ENCODE results near the gene TNNC1. TPM values are rescaled to one million over a fixed set of nuclear protein-coding genes. Genes with fewer than 3 reads are reported as not detected.

The TNNC1 gene
- total RNA-seq, 1 donor from 2014 or later = 12.4 TPM

GRCh38 chr3:52441091-52441771 lies 12.6 kb downstream of the TNNC1 start:
- no peaks in the 10 kb centered on the region for H3K9me3 ChIP-seq (ENCODE audit: insufficient read depth, low read depth, low read length)
- no peak for TF ChIP-seq EZH2 (IDR thresholded peaks at IDR 0.05; ENCODE audit: insufficient read depth, low read length)
- TF ChIP-seq, protein P1, sequence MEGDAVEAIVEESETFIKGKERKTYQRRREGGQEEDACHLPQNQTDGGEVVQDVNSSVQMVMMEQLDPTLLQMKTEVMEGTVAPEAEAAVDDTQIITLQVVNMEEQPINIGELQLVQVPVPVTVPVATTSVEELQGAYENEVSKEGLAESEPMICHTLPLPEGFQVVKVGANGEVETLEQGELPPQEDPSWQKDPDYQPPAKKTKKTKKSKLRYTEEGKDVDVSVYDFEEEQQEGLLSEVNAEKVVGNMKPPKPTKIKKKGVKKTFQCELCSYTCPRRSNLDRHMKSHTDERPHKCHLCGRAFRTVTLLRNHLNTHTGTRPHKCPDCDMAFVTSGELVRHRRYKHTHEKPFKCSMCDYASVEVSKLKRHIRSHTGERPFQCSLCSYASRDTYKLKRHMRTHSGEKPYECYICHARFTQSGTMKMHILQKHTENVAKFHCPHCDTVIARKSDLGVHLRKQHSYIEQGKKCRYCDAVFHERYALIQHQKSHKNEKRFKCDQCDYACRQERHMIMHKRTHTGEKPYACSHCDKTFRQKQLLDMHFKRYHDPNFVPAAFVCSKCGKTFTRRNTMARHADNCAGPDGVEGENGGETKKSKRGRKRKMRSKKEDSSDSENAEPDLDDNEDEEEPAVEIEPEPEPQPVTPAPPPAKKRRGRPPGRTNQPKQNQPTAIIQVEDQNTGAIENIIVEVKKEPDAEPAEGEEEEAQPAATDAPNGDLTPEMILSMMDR (IDR thresholded peaks at IDR 0.05; ENCODE audit: insufficient read depth, low read depth, low read length) = no peak
- H3K79me2 ChIP-seq (ENCODE audit: insufficient read depth, low read length) = no peaks in the 10 kb centered on the region
- no peak overlapping the region for H3K9ac ChIP-seq (ENCODE audit: low read length)
- Mint-ChIP-seq H3K27me3 (ENCODE audit: low read depth, unreplicated experiment) (peaks cover 19% of the 10 kb centered on the region), H3K9me3 (ENCODE audit: unreplicated experiment) (no peaks in the 10 kb centered on the region), H3K36me3 (ENCODE audit: low read depth, unreplicated experiment) (no peaks in the 10 kb centered on the region), H3K27ac (ENCODE audit: unreplicated experiment) (peak overlapping the region; percentile 47), H3K4me1 (ENCODE audit: low read depth, unreplicated experiment) (peaks cover 2% of the 10 kb centered on the region), H3K4me3 (ENCODE audit: unreplicated experiment) (no peak overlapping the region)
- no peak overlapping the region for H3K4me2 ChIP-seq (ENCODE audit: low read length)
- H3K27me3 ChIP-seq (ENCODE audit: insufficient read depth, low read length) = no peaks in the 10 kb centered on the region
- no peak overlapping the region for H3K4me3 ChIP-seq (ENCODE audit: insufficient read depth, low read depth, low read length)
- no peak overlapping the region for H2AFZ ChIP-seq (ENCODE audit: low read depth, low read length)
- FAIRE-seq = no peak
- H3K4me1 ChIP-seq (ENCODE audit: insufficient read depth, low read length) = no peaks in the 10 kb centered on the region
- H3K36me3 ChIP-seq (ENCODE audit: insufficient read depth, low read length) = no peaks in the 10 kb centered on the region
- H4K20me1 ChIP-seq (ENCODE audit: insufficient read depth, low read length) = no peaks in the 10 kb centered on the region
- no peak for DNase-seq (ENCODE audit: low read depth)
- H3K27ac ChIP-seq (ENCODE audit: low read depth, low read length) = no peak overlapping the region

DNA sequence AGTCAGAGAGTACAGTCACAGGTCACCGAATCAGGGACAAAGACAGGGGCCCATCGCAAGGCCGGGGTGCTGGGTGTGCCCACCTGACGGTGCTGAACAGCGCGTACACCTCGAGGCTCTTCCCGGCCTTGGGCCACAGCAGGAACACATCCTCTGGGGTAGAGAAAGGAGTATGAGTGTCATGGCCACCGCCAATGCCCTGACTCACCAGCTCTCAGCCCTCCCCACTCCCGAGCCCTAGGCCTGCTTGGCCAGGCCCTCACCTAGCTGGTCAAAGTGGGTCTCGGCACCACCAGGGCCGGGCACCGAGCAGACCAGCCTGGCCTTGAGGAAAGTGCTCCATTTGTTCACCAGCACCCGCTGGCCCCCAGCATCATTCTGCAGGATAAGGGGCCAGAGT lies 13.2 kb downstream of the TNNC1 start:
- no peak overlapping the region for H3K4me3 ChIP-seq (ENCODE audit: insufficient read depth, low read depth, low read length)
- no peak overlapping the region for H3K9ac ChIP-seq (ENCODE audit: low read length)
- no peak overlapping the region for H3K27ac ChIP-seq (ENCODE audit: low read depth, low read length)
- Mint-ChIP-seq H3K4me3 (ENCODE audit: unreplicated experiment) (no peak overlapping the region), H3K27me3 (ENCODE audit: low read depth, unreplicated experiment) (peaks cover 22% of the 10 kb centered on the region), H3K27ac (ENCODE audit: unreplicated experiment) (peak overlapping the region; percentile 47), H3K36me3 (ENCODE audit: low read depth, unreplicated experiment) (no peaks in the 10 kb centered on the region), H3K4me1 (ENCODE audit: low read depth, unreplicated experiment) (peaks cover 2% of the 10 kb centered on the region), H3K9me3 (ENCODE audit: unreplicated experiment) (no peaks in the 10 kb centered on the region)
- H3K79me2 ChIP-seq (ENCODE audit: insufficient read depth, low read length) = no peaks in the 10 kb centered on the region
- no peak for FAIRE-seq
- H3K4me2 ChIP-seq (ENCODE audit: low read length) = no peak overlapping the region
- H3K36me3 ChIP-seq (ENCODE audit: insufficient read depth, low read length) = no peaks in the 10 kb centered on the region
- TF ChIP-seq, protein P1 (IDR thresholded peaks at IDR 0.05; ENCODE audit: insufficient read depth, low read depth, low read length) = no peak
- TF ChIP-seq EZH2 (IDR thresholded peaks at IDR 0.05; ENCODE audit: insufficient read depth, low read length) = no peak
- no peaks in the 10 kb centered on the region for H3K4me1 ChIP-seq (ENCODE audit: insufficient read depth, low read length)
- no peak overlapping the region for H2AFZ ChIP-seq (ENCODE audit: low read depth, low read length)
- no peaks in the 10 kb centered on the region for H3K9me3 ChIP-seq (ENCODE audit: insufficient read depth, low read depth, low read length)
- H3K27me3 ChIP-seq (ENCODE audit: insufficient read depth, low read length) = no peaks in the 10 kb centered on the region
- no peaks in the 10 kb centered on the region for H4K20me1 ChIP-seq (ENCODE audit: insufficient read depth, low read length)
- DNase-seq (ENCODE audit: low read depth) = no peak

- DNase-seq (ENCODE audit: low read depth) = no peak
- no peak overlapping the region for H3K27ac Mint-ChIP-seq (ENCODE audit: unreplicated experiment)
Measured at GRCh38 chr3:52440249-52440551, 13.6 kb downstream of the TNNC1 start.

More at GRCh38 chr3:52440249-52440551, 13.6 kb downstream of the TNNC1 start:
- no peak overlapping the region for H3K4me3 Mint-ChIP-seq (ENCODE audit: unreplicated experiment)
- H4K20me1 ChIP-seq (ENCODE audit: insufficient read depth, low read length) = no peaks in the 10 kb centered on the region
- H3K27ac ChIP-seq (ENCODE audit: low read depth, low read length) = no peak overlapping the region
- H3K9me3 Mint-ChIP-seq (ENCODE audit: unreplicated experiment) = no peaks in the 10 kb centered on the region
- no peaks in the 10 kb centered on the region for H3K27me3 ChIP-seq (ENCODE audit: insufficient read depth, low read length)
- no peak overlapping the region for H3K4me2 ChIP-seq (ENCODE audit: low read length)
- no peaks in the 10 kb centered on the region for H3K9me3 ChIP-seq (ENCODE audit: insufficient read depth, low read depth, low read length)
- no peaks in the 10 kb centered on the region for H3K79me2 ChIP-seq (ENCODE audit: insufficient read depth, low read length)
- no peaks in the 10 kb centered on the region for H3K36me3 ChIP-seq (ENCODE audit: insufficient read depth, low read length)
- H3K36me3 Mint-ChIP-seq (ENCODE audit: low read depth, unreplicated experiment) = no peaks in the 10 kb centered on the region
- no peak for FAIRE-seq
- H3K4me1 Mint-ChIP-seq (ENCODE audit: low read depth, unreplicated experiment) = peaks cover 2% of the 10 kb centered on the region
- no peaks in the 10 kb centered on the region for H3K4me1 ChIP-seq (ENCODE audit: insufficient read depth, low read length)
- H3K4me3 ChIP-seq (ENCODE audit: insufficient read depth, low read depth, low read length) = no peak overlapping the region
- H3K27me3 Mint-ChIP-seq (ENCODE audit: low read depth, unreplicated experiment) = peaks cover 23% of the 10 kb centered on the region
- H2AFZ ChIP-seq (ENCODE audit: low read depth, low read length) = no peak overlapping the region
- no peak for TF ChIP-seq EZH2 (IDR thresholded peaks at IDR 0.05; ENCODE audit: insufficient read depth, low read length)
- TF ChIP-seq, protein P1 (IDR thresholded peaks at IDR 0.05; ENCODE audit: insufficient read depth, low read depth, low read length) = no peak
- H3K9ac ChIP-seq (ENCODE audit: low read length) = no peak overlapping the region

Data from astrocyte (in vitro differentiated cells and primary cell).